Activated CD8-positive, alpha-beta T cell treated with anti-CD3 and anti-CD28 coated beads, Interleukin-2, amount 10 ng/mL, durations not matched to agents 7 days and 5 days (primary cell): Measurements from ENCODE around the gene CFAP251. TPM values are rescaled to one million over a fixed set of nuclear protein-coding genes. Genes with fewer than 3 reads are reported as not detected.

Source experiments
- ATAC-seq: fragments of 150-1000 bp; cut with Tn5 transposase; one replicate; pipeline ENCODE4 v1.10.0; 2021; ENCODE audit warnings: moderate library complexity
- CTCF ChIA-PET: fragments of 350-600 bp; sonication (Branson Sonifier 250); formaldehyde crosslinking; loops from one replicate; lab custom pipeline; 2021; ENCODE audit warnings: antibody characterized with exemption; lab: Charles Lee
- POLR2A ChIA-PET: fragments of 350-600 bp; sonication (Branson Sonifier 250); formaldehyde crosslinking; loops from one replicate; lab custom pipeline; 2021; ENCODE audit warnings: antibody characterized with exemption; lab: Charles Lee
- DNase-seq: peaks from one replicate; pipeline ENCODE4 v3.0.0-alpha.2; 2020
- H3K27ac Mint-ChIP-seq: one replicate; pipeline ENCODE4 v1.8.0; 2021; ENCODE audit warnings: mild to moderate bottlenecking, mixed read lengths
- H3K27me3 Mint-ChIP-seq: one replicate; pipeline ENCODE4 v1.8.0; 2021; ENCODE audit warnings: low read depth, mixed read lengths
- H3K36me3 Mint-ChIP-seq: one replicate; pipeline ENCODE4 v1.8.0; 2021; ENCODE audit warnings: low read depth, mixed read lengths
- H3K4me1 Mint-ChIP-seq: one replicate; pipeline ENCODE4 v1.8.0; 2021; ENCODE audit warnings: low read depth, mixed read lengths
- H3K4me3 Mint-ChIP-seq: one replicate; pipeline ENCODE4 v1.8.0; 2021; ENCODE audit warnings: mild to moderate bottlenecking, mixed read lengths
- H3K9me3 Mint-ChIP-seq: one replicate; pipeline ENCODE4 v1.8.0; 2022; ENCODE audit warnings: mixed read lengths; ENCODE audit not compliant: insufficient read depth
- total RNA-seq, 2 experiments: library from RNA; stranded (reverse); gene quantifications; one replicate each; pipeline ENCODE4 v1.2.3, GENCODE V29; 2021

CFAP251 gene
- total RNA-seq, 2 experiments from 2014 or later: 0.70 to 0.82 TPM

DNA sequence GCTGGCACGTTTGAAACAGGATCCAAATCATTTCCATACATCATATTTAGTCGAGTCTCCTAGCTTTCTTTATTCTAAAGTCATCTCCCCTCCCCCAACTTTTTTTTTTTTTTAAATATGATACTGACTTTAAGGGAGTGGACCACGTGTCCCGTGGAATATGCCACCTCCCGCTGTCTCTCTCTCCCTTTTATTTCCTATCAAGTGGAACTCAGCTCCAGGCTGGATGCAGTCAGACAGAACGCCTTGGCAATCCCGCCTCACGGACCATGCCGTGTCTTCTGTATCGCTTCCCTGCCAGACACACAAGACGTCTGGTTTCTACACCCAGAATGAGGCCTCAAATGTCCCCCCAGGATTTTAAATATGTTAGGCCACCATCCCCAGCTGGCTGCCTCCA, 124.5 kb downstream of the CFAP251 start:
- POLR2A ChIA-PET: no interaction called here
- no peak overlapping the region for H3K27ac Mint-ChIP-seq
- CTCF ChIA-PET: interaction anchor here (0.6 to 1.4 kb wide), 5 partner anchors 11 to 127 kb away, joined by 3 to 4 read pairs (median 3); no protein-coding TSS in a partner anchor

DNA sequence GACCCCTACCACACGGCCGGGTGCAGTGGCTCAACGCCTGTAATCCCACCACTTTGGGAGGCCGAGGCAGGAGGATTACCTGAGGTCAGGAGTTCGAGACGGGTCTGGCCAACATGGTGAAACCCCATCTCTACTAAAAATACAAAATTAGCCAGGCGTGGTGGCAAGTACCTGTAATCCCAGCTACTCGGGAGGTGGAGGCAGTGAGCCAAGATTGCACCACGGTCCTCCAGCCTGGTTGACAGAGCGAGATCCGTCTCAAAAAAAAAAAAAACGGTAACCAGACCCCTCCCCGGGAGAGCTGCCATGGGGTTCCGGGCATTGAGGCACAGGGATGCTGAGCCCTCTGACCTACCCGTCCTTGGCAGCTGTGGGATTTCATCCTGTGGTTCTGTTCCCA, 125.1 kb downstream of the CFAP251 start:
- CTCF ChIA-PET: interaction anchor here (0.7 to 1.4 kb wide), 2 partner anchors 11 to 80 kb away, joined by 3 read pairs; no protein-coding TSS in a partner anchor
- POLR2A ChIA-PET: no interaction called here
- Mint-ChIP-seq H3K9me3 (no peaks in the 10 kb centered on the region), H3K36me3 (peaks cover 4% of the 10 kb centered on the region), H3K27me3 (no peaks in the 10 kb centered on the region), H3K27ac (no peak overlapping the region), H3K4me3 (no peak overlapping the region), H3K4me1 (no peaks in the 10 kb centered on the region)
- ATAC-seq (no peak), DNase-seq (no peak)

More for the DNA sequence above, 124.5 kb downstream of the CFAP251 start:
- H3K36me3 Mint-ChIP-seq: peaks cover 4% of the 10 kb centered on the region
- no peaks in the 10 kb centered on the region for H3K4me1 Mint-ChIP-seq
- ATAC-seq (no peak), DNase-seq (no peak)
- H3K9me3 Mint-ChIP-seq: no peaks in the 10 kb centered on the region
- H3K4me3 Mint-ChIP-seq: no peak overlapping the region
- no peaks in the 10 kb centered on the region for H3K27me3 Mint-ChIP-seq

DNA sequence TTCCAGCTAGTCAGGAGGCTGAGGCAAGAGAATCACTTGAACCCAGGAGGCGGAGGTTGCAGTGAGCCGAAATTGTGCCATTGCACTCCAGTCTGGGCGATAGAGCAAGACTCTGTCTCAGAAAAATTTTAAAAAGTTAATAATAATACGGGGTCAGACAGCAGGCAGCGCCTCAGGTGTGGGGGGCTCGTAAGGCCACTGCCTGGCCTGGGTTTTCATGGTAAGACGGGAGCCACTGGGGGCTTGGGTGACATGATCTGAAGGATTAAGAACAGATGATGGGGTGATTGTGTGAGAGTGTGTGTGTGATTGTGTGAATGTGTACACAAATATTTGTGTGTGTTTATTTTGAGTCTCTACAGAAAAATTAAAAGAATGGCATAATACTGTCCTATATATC, 126.9 kb downstream of the CFAP251 start:
- ChIA-PET CTCF (interaction anchor here (1.2 kb wide), 1 partner anchor 9 kb away, joined by 3 read pairs; no protein-coding TSS in a partner anchor), POLR2A (no interaction called here)
- Mint-ChIP-seq H3K4me1 (no peaks in the 10 kb centered on the region), H3K27ac (no peak overlapping the region), H3K36me3 (peaks cover 4% of the 10 kb centered on the region), H3K9me3 (no peaks in the 10 kb centered on the region), H3K4me3 (no peak overlapping the region), H3K27me3 (no peaks in the 10 kb centered on the region)
- no peak for DNase-seq
- ATAC-seq: no peak

DNA sequence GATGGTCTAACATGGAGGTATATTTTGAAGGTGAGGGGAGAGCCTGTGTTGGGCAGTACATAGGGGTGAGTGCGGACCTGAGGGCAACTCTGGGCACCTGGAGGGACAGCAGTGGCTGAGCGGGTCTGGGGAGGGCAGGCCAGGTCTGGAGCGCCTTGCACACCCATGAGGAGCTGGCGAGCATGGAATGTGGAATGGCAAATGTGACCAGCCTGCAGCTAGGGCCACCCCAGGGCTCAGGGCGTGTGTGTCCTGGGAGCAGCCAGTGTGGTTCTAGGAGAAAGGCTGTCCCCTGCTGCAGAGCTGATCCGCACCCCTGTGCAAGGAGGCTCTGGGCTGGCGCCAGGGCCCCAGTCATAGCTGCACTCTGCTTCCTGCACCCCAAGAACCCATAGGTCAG, 127.8 kb downstream of the CFAP251 start:
- DNase-seq (no peak), ATAC-seq (no peak)
- ChIA-PET POLR2A (no interaction called here), CTCF (interaction anchor here (0.8 to 1.2 kb wide), 2 partner anchors 9 to 77 kb away, joined by 3 to 4 read pairs; no protein-coding TSS in a partner anchor)
- Mint-ChIP-seq H3K4me1 (no peaks in the 10 kb centered on the region), H3K36me3 (peaks cover 4% of the 10 kb centered on the region), H3K9me3 (no peaks in the 10 kb centered on the region), H3K27me3 (no peaks in the 10 kb centered on the region), H3K27ac (no peak overlapping the region), H3K4me3 (no peak overlapping the region)

DNA sequence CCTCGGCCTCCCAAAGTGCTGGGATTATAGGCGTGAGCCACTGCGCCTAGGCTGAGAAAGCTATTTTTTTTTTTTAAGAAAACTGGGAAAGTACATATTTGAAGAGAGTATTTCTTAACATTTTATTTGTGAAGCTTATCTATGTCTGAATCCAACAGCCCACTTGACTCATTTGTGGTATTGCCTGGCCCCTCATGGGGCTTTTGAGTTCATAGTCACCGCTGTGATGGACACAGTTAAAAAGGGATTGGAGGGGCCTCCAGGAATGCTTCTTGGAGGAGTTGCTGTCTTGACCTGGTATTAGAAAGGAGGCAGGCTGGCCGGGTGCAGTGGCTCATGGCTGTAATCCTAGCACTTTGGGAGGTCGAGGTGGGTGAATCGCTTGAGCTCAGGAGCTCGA, 129.8 kb downstream of the CFAP251 start:
- ChIA-PET POLR2A (interaction anchor here (0.6 kb wide), 1 partner anchor 235 kb away, joined by 3 read pairs; no protein-coding TSS in a partner anchor), CTCF (interaction anchor here (1.7 kb wide), 1 partner anchor 75 kb away, joined by 12 read pairs; no protein-coding TSS in a partner anchor)
- H3K4me3 Mint-ChIP-seq: no peak overlapping the region
- no peaks in the 10 kb centered on the region for H3K9me3 Mint-ChIP-seq
- no peak overlapping the region for H3K27ac Mint-ChIP-seq
- ATAC-seq (no peak), DNase-seq (no peak)
- no peaks in the 10 kb centered on the region for H3K4me1 Mint-ChIP-seq
- peaks cover 4% of the 10 kb centered on the region for H3K36me3 Mint-ChIP-seq
- H3K27me3 Mint-ChIP-seq: no peaks in the 10 kb centered on the region

DNA sequence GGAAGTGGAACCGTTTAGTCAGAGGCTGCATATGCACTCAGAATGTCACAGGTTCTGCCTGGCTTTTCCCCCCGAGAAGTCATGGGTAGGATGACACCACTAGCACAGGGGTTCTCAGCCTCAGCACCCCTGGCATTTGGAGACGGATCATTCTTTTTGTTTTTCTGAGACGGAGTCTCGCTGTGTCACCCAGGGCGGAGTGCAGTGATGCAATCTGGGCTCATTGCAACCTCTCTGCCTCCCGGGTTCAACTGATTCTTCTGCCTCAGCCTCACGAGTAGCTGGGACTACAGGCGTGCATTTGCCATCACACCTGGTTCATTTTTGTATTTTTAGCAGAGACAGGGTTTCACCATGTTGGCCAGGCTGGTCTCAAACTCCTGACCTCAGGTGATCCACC, 131.4 kb downstream of the CFAP251 start:
- H3K9me3 Mint-ChIP-seq: no peaks in the 10 kb centered on the region
- DNase-seq (no peak), ATAC-seq (no peak)
- no peaks in the 10 kb centered on the region for H3K27me3 Mint-ChIP-seq
- ChIA-PET POLR2A (interaction anchor here (1.5 kb wide), 1 partner anchor 153 kb away, joined by 3 read pairs; the partner anchor contains the start of gene B3GNT4), CTCF (interaction anchor here (1.2 kb wide), 1 partner anchor 141 kb away, joined by 3 read pairs; no protein-coding TSS in a partner anchor)
- peaks cover 9% of the 10 kb centered on the region for H3K4me1 Mint-ChIP-seq
- H3K27ac Mint-ChIP-seq: no peak overlapping the region
- H3K36me3 Mint-ChIP-seq: no peaks in the 10 kb centered on the region
- no peak overlapping the region for H3K4me3 Mint-ChIP-seq

DNA sequence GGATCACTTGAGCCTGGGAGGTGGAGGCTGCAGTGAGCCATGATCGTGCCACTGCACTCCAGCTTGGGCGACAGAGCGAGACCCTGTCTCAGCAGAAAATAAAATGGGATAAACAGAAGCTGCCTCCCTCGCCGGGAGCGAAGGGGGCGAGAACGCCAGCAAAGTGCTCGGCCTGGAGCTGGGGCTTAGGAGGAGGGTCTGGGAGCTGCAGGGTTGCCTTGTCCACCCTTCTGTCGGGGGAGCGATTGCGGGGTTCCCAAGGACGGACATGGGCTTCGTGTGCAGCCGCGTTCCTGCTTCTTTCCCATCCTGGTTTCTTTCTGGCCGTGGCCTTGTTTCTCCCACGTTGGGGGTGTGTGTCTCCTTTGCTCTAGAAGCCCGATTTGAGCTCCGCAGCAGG, 132.3 kb downstream of the CFAP251 start:
- peaks cover 11% of the 10 kb centered on the region for H3K4me1 Mint-ChIP-seq
- no peak overlapping the region for H3K4me3 Mint-ChIP-seq
- ChIA-PET CTCF (interaction anchor here (1.2 to 2.1 kb wide), 2 partner anchors 72 to 140 kb away, joined by 3 to 17 read pairs; no protein-coding TSS in a partner anchor), POLR2A (no interaction called here)
- no peak overlapping the region for H3K27ac Mint-ChIP-seq
- H3K36me3 Mint-ChIP-seq: no peaks in the 10 kb centered on the region
- no peaks in the 10 kb centered on the region for H3K9me3 Mint-ChIP-seq
- H3K27me3 Mint-ChIP-seq: no peaks in the 10 kb centered on the region
- ATAC-seq (no peak), DNase-seq (no peak)

DNA sequence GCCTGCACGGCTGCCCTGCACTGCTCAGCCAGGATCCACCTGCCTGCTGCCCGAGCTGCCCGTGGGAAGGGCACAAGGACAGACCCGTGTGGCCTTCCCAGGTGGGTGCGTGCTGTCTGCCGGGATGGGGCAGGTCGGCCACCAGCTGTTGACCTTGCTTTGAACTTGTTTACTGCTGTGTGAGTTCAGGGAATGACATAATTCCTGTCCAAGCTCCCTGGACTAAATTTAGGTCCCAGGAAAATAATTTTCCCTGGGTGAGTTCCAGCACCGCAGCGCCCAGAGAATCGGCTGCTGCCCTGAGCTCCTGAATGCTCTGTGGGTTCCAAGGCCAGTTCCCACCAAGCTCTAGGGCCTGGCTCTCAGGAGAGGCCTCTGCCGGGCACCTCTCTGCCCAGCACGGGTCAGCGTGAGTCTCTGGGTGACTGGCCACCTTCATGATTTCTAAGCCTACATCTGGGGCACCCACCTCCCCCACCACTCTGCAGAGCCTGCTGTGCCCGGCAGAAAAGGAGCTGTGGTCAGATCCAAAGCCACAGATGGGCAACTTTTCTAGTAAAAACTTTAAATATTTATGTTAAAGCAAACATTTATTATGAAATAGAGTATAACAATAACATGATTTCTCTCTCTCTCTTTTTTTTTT, 133.0 kb downstream of the CFAP251 start:
- no peak for ATAC-seq
- H3K27ac Mint-ChIP-seq: no peak overlapping the region
- H3K4me1 Mint-ChIP-seq: peaks cover 11% of the 10 kb centered on the region

DNA sequence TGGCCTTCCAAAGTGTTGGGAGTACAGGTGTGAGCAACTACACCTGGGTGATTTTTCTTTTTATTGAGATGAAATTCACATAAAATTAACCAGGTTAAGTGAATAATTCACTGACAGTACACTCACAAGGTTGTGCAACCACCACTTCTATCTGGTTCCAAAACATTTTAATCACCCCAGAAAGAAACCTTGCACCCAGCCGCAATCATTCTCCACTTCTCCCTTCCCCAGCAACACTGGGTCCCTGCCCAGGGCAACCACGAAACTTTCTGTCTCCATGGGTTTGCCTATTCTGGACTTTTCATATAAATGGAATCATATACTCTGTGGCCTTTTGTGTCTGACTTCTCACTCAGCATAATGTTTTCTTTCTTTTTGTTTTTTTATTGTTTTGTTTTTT, 133.9 kb downstream of the CFAP251 start:
- Mint-ChIP-seq H3K4me1 (peaks cover 11% of the 10 kb centered on the region), H3K36me3 (peaks cover 3% of the 10 kb centered on the region), H3K9me3 (no peaks in the 10 kb centered on the region), H3K4me3 (no peak overlapping the region), H3K27ac (no peak overlapping the region), H3K27me3 (no peaks in the 10 kb centered on the region)
- CTCF ChIA-PET: interaction anchor here (2.1 kb wide), 1 partner anchor 71 kb away, joined by 17 read pairs; no protein-coding TSS in a partner anchor
- POLR2A ChIA-PET: no interaction called here
- DNase-seq: no peak
- no peak for ATAC-seq

More for the DNA sequence above, 133.0 kb downstream of the CFAP251 start:
- DNase-seq: no peak
- ChIA-PET POLR2A (no interaction called here), CTCF (interaction anchor here (1.2 to 2.1 kb wide), 2 partner anchors 72 to 139 kb away, joined by 3 to 17 read pairs; no protein-coding TSS in a partner anchor)
- Mint-ChIP-seq H3K27me3 (no peaks in the 10 kb centered on the region), H3K36me3 (no peaks in the 10 kb centered on the region), H3K9me3 (no peaks in the 10 kb centered on the region), H3K4me3 (no peak overlapping the region)

Other genes starting within 250 kb of the CFAP251 start
- gene MORN3, start 248.9 kb upstream of the CFAP251 start, total RNA-seq: under 1 TPM; 0.26 to 0.37 TPM
- 1 to 10 TPM; 7.6 to 8.2 TPM for gene TMEM120B, start 205.8 kb upstream of the CFAP251 start, total RNA-seq
- 100 to 1,000 TPM; 145 to 154 TPM for gene RHOF, start 124.9 kb upstream of the CFAP251 start, total RNA-seq
- 10 to 100 TPM; 30.0 to 30.9 TPM for gene SETD1B, start 114.6 kb upstream of the CFAP251 start, total RNA-seq
- not detected for gene HPD, start 59.7 kb upstream of the CFAP251 start, total RNA-seq
- 10 to 100 TPM; 62.3 to 70.6 TPM for gene PSMD9, start 29.8 kb upstream of the CFAP251 start, total RNA-seq
- gene BCL7A, start 103.3 kb downstream of the CFAP251 start, total RNA-seq: 1 to 10 TPM; 6.2 to 8.1 TPM
- gene MLXIP, start 160.2 kb downstream of the CFAP251 start, total RNA-seq: 10 to 100 TPM; 38.8 to 42.7 TPM